Measurements from ENCODE around the gene TICAM2. TPM values are rescaled to one million over a fixed set of nuclear protein-coding genes. Genes with fewer than 3 reads are reported as not detected.

TICAM2 gene
- polyA plus RNA-seq, 2 of the 4 experiments (the other 2 are of a cell fraction): 0.34 to 0.77 TPM

GRCh38 chr5:115530426-115530825, 71.9 kb downstream of the TICAM2 start:
- Histone ChIP-seq H3K4me2 (no peak overlapping the region), H3K27ac (no peak overlapping the region), H3K4me1 (peaks cover 28% of the 10 kb centered on the region), H3K9me3 (no peaks in the 10 kb centered on the region), H3K4me3 (no peak overlapping the region)
- FAIRE-seq: no peak
- no peak for ATAC-seq
- ChIA-PET POLR2A (no interaction called here), CTCF (no interaction called here)
- DNase-seq (ENCODE audit: low read depth in 1 of 2, low spot score in 1 of 2): no peak
- 90% methylated on average over 3 of the region's 3 CpGs for WGBS (ENCODE audit: missing lambda C conversion rate)
- TF ChIP-seq NFE2L2 (conservative IDR thresholded peaks at IDR 0.05; ENCODE audit: low read length) (no peak), RFX5 (IDR thresholded peaks at IDR 0.05) (no peak), HOXB13 (CRISPR knock-in tag; IDR thresholded peaks at IDR 0.05; ENCODE audit: low read depth) (no peak), RARB (CRISPR knock-in tag; IDR thresholded peaks at IDR 0.05) (no peak), EP300 (IDR thresholded peaks at IDR 0.05) (no peak), FOSB (CRISPR knock-in tag; IDR thresholded peaks at IDR 0.05) (no peak), ZNF302 (CRISPR knock-in tag; IDR thresholded peaks at IDR 0.05) (no peak), FOSL2 (IDR thresholded peaks at IDR 0.05) (no peak), FOSL2 (CRISPR knock-in tag; IDR thresholded peaks at IDR 0.05) (no peak), POLR2A (IDR thresholded peaks at IDR 0.05; ENCODE audit: low read length) (no peak), CHD2 (IDR thresholded peaks at IDR 0.05; ENCODE audit: low read length, partially characterized antibody) (no peak), KDM5A (IDR thresholded peaks at IDR 0.05) (no peak), ZSCAN20 (CRISPR knock-in tag; IDR thresholded peaks at IDR 0.05) (no peak)
- TF ChIP-seq, protein P1, sequence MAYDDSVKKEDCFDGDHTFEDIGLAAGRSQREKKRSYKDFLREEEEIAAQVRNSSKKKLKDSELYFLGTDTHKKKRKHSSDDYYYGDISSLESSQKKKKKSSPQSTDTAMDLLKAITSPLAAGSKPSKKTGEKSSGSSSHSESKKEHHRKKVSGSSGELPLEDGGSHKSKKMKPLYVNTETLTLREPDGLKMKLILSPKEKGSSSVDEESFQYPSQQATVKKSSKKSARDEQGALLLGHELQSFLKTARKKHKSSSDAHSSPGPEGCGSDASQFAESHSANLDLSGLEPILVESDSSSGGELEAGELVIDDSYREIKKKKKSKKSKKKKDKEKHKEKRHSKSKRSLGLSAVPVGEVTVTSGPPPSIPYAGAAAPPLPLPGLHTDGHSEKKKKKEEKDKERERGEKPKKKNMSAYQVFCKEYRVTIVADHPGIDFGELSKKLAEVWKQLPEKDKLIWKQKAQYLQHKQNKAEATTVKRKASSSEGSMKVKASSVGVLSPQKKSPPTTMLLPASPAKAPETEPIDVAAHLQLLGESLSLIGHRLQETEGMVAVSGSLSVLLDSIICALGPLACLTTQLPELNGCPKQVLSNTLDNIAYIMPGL (CRISPR knock-in tag; IDR thresholded peaks at IDR 0.05; ENCODE audit: borderline replicate concordance): no peak

Other genes with a start within 250 kb of the TICAM2 start
- 7.9 and 8.4 TPM in 2 replicates for gene FEM1C, start 57.7 kb downstream of the TICAM2 start, polyA plus RNA-seq (2011; rRNA removed)
- 5.6 to 6.8 TPM (median 6.3 TPM) in 3 replicates for gene FEM1C, start 57.7 kb downstream of the TICAM2 start, polyA plus RNA-seq (2017; fragmentation: RNase III; extraction: RNeasy Plus Mini Kit Qiagen cat#74134 plus additional on column Dnase treatment)
- gene TMED7, start 23.6 kb upstream of the TICAM2 start, polyA plus RNA-seq (2011; rRNA removed): 76.1 and 99.1 TPM in 2 replicates
- gene TMED7, start 23.6 kb upstream of the TICAM2 start, polyA plus RNA-seq (2017; fragmentation: RNase III; extraction: RNeasy Plus Mini Kit Qiagen cat#74134 plus additional on column Dnase treatment): 50.4 to 66.3 TPM (median 60.6 TPM) in 3 replicates
- gene CDO1, start 214.2 kb upstream of the TICAM2 start, polyA plus RNA-seq (2011; rRNA removed): not detected in 2 replicates
- gene CDO1, start 214.2 kb upstream of the TICAM2 start, polyA plus RNA-seq (2017; fragmentation: RNase III; extraction: RNeasy Plus Mini Kit Qiagen cat#74134 plus additional on column Dnase treatment): not detected in 3 replicates
- gene ATG12, start 239.1 kb upstream of the TICAM2 start, polyA plus RNA-seq (2011; rRNA removed): 111 and 126 TPM in 2 replicates
- gene ATG12, start 239.1 kb upstream of the TICAM2 start, polyA plus RNA-seq (2017; fragmentation: RNase III; extraction: RNeasy Plus Mini Kit Qiagen cat#74134 plus additional on column Dnase treatment): 43.3 to 49.1 TPM (median 48.9 TPM) in 3 replicates
- 59.4 and 103 TPM in 2 replicates for gene AP3S1, start 239.5 kb upstream of the TICAM2 start, polyA plus RNA-seq (2011; rRNA removed)
- gene AP3S1, start 239.5 kb upstream of the TICAM2 start, polyA plus RNA-seq (2017; fragmentation: RNase III; extraction: RNeasy Plus Mini Kit Qiagen cat#74134 plus additional on column Dnase treatment): 75.7 to 82.3 TPM (median 75.7 TPM) in 3 replicates

All from A549 (cell line).